GM12801 (cell line): ENCODE results near the gene RASGRP2.

ENCODE experiments used
- TF ChIP-seq, protein P1 (sequence below): IDR thresholded peaks from one replicate; pipeline ENCODE4 v1.5.1; 2011; ENCODE audit warnings: control low read depth; ENCODE audit not compliant: insufficient read length; ENCODE audit errors: extremely low read depth

Gene RASGRP2

DNA sequence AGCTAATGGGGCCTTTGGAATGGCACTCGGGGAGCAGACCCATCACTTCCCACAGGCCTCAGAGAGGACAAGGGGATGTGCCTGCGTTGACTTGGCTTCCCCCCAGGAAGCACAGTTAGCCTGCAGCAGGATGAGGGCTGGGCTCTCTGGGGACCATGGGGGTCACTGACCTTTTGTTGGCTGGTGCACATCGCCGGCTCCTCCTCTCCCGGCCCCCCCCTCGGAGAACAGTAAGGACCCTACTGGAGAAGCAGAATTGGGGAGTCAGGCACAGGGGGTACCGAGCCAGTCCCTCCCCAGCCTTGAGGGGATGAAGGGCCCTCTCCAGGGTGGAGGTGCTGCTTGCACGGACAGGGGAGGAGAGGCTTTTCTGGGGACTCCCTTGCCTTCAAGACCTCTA lies 53.7 kb downstream of the RASGRP2 start:
- TF ChIP-seq, protein P1, sequence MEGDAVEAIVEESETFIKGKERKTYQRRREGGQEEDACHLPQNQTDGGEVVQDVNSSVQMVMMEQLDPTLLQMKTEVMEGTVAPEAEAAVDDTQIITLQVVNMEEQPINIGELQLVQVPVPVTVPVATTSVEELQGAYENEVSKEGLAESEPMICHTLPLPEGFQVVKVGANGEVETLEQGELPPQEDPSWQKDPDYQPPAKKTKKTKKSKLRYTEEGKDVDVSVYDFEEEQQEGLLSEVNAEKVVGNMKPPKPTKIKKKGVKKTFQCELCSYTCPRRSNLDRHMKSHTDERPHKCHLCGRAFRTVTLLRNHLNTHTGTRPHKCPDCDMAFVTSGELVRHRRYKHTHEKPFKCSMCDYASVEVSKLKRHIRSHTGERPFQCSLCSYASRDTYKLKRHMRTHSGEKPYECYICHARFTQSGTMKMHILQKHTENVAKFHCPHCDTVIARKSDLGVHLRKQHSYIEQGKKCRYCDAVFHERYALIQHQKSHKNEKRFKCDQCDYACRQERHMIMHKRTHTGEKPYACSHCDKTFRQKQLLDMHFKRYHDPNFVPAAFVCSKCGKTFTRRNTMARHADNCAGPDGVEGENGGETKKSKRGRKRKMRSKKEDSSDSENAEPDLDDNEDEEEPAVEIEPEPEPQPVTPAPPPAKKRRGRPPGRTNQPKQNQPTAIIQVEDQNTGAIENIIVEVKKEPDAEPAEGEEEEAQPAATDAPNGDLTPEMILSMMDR, result no peak

- TF ChIP-seq, protein P1, result peak; percentile 38
These were observed 55.4 kb downstream of the RASGRP2 start for GRCh38 chr11:64688534-64688982.

DNA sequence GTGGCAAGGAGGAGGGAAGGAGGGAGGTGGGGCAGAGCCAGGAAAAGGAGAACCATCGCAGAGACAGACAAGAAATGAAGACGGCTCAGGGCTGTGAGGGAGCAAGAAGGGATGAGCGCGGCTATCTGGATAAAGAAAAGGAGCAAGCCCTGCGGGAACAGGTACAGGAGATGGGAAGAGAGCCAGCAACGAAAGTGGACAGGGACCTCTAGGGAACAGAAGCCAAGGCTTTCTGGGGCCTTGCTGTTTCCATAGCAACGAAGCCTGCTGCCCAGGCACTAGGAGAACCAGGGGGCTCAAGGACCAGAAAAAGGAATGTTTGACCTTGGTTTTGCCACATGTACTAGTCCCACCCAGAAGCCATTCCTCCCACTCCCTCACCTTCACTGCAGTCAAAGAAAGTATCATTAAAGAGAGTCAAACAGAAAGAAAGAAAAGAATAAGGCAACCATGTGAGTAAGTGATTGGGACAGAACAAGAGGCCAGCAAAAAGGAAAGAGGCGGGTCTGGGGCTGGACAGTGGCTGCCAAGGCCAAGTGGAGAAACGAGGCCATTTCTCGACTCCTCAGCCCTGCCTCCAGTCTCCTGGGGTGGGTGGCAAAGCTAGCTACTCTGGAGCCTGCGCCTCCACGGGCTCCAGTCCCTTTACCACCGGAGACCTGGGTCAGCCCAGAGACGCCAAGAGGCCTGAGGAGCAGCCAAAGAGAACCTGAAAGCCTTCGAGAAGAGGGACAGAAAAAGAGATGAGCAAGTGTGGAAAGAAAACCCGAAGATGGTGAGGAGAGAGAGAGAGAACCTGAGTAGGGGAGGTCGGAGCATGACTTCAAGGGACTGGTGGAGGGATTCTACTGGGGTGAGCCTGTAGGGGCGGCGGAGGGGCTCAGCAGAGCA lies 56.1 kb downstream of the RASGRP2 start:
- TF ChIP-seq, protein P1, result no peak

DNA sequence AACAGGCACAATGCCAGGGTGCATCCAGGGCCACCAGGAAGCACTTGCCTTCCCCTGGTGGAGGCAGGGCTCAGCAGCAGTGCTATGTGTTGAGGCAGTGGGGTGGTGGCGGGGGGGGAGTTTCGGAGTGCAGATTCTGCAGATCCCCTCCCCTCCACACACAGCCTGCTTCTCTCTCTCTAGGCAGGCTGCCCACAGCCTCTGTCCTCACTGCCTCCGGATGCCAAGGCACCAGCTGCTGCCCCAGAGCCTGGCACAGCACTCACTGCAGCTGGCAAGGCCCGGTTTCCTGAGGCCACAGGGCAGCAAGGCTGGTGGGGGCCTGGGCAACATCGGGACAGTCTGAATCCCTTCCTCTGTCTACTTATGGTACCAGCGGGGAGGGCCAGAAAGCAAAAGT lies 56.7 kb downstream of the RASGRP2 start:
- TF ChIP-seq, protein P1, result no peak

DNA sequence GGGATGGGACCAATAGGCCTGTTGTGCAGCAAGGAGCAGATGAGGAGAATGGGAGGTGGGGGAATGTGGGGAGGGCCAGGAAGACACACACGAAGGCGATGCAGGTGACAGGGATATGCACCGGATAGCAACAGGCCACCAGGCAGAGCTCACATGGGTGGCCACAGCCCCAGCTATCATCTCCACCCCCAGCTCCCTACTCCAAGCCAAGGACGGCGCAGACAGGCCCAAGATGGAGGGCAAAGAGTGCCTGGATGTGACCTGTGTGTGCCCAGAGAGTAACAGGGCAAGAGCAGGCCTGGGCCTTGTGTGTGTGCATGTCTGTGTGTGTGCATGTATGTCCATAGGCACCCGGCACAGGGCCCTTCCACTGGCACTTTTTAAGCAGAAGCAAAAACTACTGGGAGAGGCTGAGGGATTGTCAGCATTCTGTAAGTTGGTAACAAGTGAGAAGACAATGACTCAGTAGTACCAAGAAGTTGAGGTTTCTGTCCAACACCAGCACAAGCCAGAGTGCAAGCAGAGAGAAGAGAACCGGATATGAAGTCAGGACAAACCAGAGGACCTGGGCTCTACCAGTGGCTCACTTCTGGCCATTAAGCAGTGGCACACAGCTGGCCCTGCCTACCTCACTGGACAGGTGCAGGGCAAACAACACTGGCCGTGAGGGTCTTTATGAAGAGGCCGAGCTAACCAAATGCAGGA lies 57.3 kb downstream of the RASGRP2 start:
- TF ChIP-seq, protein P1, result no peak

DNA sequence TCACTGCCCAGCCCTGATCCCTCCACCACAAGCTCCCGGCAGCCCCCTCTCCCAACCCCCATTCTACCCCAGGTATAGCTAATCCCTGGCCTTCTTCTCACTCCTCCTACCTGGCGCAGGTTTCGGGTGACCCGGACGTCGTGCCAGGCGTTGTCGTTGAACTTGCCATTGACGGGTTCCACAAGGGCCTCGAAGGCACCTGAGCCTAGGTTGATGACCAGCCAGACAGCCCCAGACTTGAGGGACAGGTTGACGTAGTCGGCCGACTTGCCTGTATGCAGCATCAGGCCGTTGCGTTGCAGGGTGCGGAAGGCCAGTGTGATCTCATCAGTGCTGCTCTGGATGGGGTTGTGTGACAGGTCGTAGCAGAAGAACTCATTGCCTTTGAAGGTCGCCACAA lies 58.4 kb downstream of the RASGRP2 start:
- TF ChIP-seq, protein P1, result no peak

- TF ChIP-seq, protein P1, result no peak
These were observed 59.6 kb downstream of the RASGRP2 start for GRCh38 chr11:64684357-64684756.
